ENCODE measurements around the gene PIR.

PIR gene

DNA sequence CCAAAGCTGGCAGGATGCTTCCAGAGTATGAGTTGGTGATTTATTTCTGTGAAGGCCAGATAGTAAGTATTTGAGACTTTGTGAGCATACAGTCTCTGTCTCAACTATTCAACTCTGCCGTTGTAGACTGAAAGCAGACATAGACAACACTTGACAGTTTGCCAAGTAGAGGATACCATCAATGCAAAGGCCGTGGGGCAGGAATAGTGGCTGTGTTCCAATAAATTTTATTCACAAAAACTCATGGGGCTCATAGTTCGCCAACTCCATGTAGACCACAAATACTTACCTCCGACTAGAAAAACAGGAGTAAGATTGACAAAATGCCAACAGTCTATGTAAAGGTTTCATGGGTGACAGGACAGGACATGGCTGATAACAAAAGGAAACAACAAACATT is 3.7 kb upstream of the PIR start:
- no peaks in the 10 kb centered on the region for H3K79me2 ChIP-seq (ENCODE audit: insufficient read depth, low read length)
- no peaks in the 10 kb centered on the region for H3K4me1 ChIP-seq (ENCODE audit: insufficient read depth, low read length)
- H3K4me2 ChIP-seq (ENCODE audit: insufficient read depth, low read length), result no peak overlapping the region
- H4K20me1 ChIP-seq (ENCODE audit: insufficient read depth, low read length), result no peaks in the 10 kb centered on the region
- ATAC-seq (ENCODE audit: insufficient read depth, low read depth), result no peak
- no peak for DNase-seq
- H3K27me3 ChIP-seq (ENCODE audit: insufficient read depth, low read length, poor library complexity), result no peaks in the 10 kb centered on the region
- no peak overlapping the region for H3K27ac ChIP-seq (ENCODE audit: low read length)
- H3K36me3 ChIP-seq (ENCODE audit: insufficient read depth, low read length), result no peaks in the 10 kb centered on the region
- H3K9me3 ChIP-seq (ENCODE audit: insufficient read depth, low read length, severe bottlenecking), result no peaks in the 10 kb centered on the region
- no peak for TF ChIP-seq EZH2 (IDR thresholded peaks at IDR 0.05; ENCODE audit: borderline replicate concordance, low read depth, low read length, severe bottlenecking)
- TF ChIP-seq, protein P1, sequence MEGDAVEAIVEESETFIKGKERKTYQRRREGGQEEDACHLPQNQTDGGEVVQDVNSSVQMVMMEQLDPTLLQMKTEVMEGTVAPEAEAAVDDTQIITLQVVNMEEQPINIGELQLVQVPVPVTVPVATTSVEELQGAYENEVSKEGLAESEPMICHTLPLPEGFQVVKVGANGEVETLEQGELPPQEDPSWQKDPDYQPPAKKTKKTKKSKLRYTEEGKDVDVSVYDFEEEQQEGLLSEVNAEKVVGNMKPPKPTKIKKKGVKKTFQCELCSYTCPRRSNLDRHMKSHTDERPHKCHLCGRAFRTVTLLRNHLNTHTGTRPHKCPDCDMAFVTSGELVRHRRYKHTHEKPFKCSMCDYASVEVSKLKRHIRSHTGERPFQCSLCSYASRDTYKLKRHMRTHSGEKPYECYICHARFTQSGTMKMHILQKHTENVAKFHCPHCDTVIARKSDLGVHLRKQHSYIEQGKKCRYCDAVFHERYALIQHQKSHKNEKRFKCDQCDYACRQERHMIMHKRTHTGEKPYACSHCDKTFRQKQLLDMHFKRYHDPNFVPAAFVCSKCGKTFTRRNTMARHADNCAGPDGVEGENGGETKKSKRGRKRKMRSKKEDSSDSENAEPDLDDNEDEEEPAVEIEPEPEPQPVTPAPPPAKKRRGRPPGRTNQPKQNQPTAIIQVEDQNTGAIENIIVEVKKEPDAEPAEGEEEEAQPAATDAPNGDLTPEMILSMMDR (IDR thresholded peaks at IDR 0.05; ENCODE audit: borderline replicate concordance, extremely low read depth, low read length, poor library complexity, severe bottlenecking), result no peak
- H3K9ac ChIP-seq (ENCODE audit: low read depth, low read length), result no peak overlapping the region
- H3K4me3 ChIP-seq (ENCODE audit: low read depth in 1 of 2, low read length in 2 of 2), result no peak overlapping the region
- H2AFZ ChIP-seq (ENCODE audit: low read depth, low read length), result no peak overlapping the region

DNA sequence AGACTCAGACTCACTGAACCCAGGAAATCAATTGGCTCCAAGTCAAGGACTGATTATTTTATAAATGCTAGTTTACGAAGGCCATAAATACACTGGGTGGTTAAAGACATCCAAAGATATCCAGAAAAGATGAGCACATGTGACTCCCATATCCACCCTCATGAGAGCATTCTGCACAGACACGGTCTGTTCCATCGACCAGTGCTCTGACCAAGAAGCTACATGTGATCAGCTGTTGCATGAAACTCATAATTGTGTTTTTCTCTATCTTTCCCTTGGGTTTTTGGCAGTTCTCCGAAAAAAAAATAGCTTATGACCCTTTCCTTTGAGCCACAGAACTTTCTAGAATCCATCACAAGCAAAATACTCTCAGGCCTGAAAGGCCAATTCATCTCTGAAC is 2.7 kb upstream of the PIR start:
- Histone ChIP-seq H2AFZ (ENCODE audit: low read depth, low read length) (no peak overlapping the region), H3K9ac (ENCODE audit: low read depth, low read length) (no peak overlapping the region), H3K4me1 (ENCODE audit: insufficient read depth, low read length) (no peaks in the 10 kb centered on the region), H3K27ac (ENCODE audit: low read length) (no peak overlapping the region), H3K9me3 (ENCODE audit: insufficient read depth, low read length, severe bottlenecking) (no peaks in the 10 kb centered on the region), H4K20me1 (ENCODE audit: insufficient read depth, low read length) (no peaks in the 10 kb centered on the region), H3K36me3 (ENCODE audit: insufficient read depth, low read length) (no peaks in the 10 kb centered on the region), H3K4me2 (ENCODE audit: insufficient read depth, low read length) (no peak overlapping the region), H3K4me3 (ENCODE audit: low read depth in 1 of 2, low read length in 2 of 2) (no peak overlapping the region), H3K27me3 (ENCODE audit: insufficient read depth, low read length, poor library complexity) (no peaks in the 10 kb centered on the region), H3K79me2 (ENCODE audit: insufficient read depth, low read length) (no peaks in the 10 kb centered on the region)
- TF ChIP-seq, protein P1 (IDR thresholded peaks at IDR 0.05; ENCODE audit: borderline replicate concordance, extremely low read depth, low read length, poor library complexity, severe bottlenecking), result no peak
- no peak for TF ChIP-seq EZH2 (IDR thresholded peaks at IDR 0.05; ENCODE audit: borderline replicate concordance, low read depth, low read length, severe bottlenecking)
- DNase-seq (no peak), ATAC-seq (ENCODE audit: insufficient read depth, low read depth) (no peak)

DNA sequence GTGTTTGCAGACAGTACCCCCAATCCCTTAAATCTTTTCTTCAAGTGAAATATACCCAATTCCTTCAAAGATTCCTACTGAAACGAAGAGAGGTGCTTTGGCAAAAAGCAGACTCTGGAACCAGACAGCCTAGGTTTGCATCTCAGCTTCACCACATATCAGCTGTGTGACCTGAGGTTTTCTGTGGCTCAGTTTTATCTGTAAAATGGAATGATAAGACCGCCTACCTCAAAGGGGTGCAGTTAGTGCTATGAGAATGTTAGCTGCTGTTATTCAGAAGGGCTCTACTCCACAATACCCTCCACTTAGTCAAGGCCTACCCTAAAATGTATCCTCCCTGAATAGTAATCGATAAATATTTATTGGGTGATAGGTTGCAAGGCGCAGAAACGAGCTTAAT is 664 bp downstream of the PIR start:
- no peak overlapping the region for H3K4me2 ChIP-seq (ENCODE audit: insufficient read depth, low read length)
- no peaks in the 10 kb centered on the region for H4K20me1 ChIP-seq (ENCODE audit: insufficient read depth, low read length)
- ATAC-seq (ENCODE audit: insufficient read depth, low read depth), result no peak
- H3K4me1 ChIP-seq (ENCODE audit: insufficient read depth, low read length), result no peaks in the 10 kb centered on the region
- H3K4me3 ChIP-seq (ENCODE audit: low read depth in 1 of 2, low read length in 2 of 2), result no peak overlapping the region
- no peaks in the 10 kb centered on the region for H3K9me3 ChIP-seq (ENCODE audit: insufficient read depth, low read length, severe bottlenecking)
- no peaks in the 10 kb centered on the region for H3K27me3 ChIP-seq (ENCODE audit: insufficient read depth, low read length, poor library complexity)
- H3K9ac ChIP-seq (ENCODE audit: low read depth, low read length), result no peak overlapping the region
- H3K36me3 ChIP-seq (ENCODE audit: insufficient read depth, low read length), result no peaks in the 10 kb centered on the region
- no peak for DNase-seq
- no peak overlapping the region for H2AFZ ChIP-seq (ENCODE audit: low read depth, low read length)
- TF ChIP-seq, protein P1 (IDR thresholded peaks at IDR 0.05; ENCODE audit: borderline replicate concordance, extremely low read depth, low read length, poor library complexity, severe bottlenecking), result no peak
- TF ChIP-seq EZH2 (IDR thresholded peaks at IDR 0.05; ENCODE audit: borderline replicate concordance, low read depth, low read length, severe bottlenecking), result no peak
- no peaks in the 10 kb centered on the region for H3K79me2 ChIP-seq (ENCODE audit: insufficient read depth, low read length)
- H3K27ac ChIP-seq (ENCODE audit: low read length), result no peak overlapping the region

DNA sequence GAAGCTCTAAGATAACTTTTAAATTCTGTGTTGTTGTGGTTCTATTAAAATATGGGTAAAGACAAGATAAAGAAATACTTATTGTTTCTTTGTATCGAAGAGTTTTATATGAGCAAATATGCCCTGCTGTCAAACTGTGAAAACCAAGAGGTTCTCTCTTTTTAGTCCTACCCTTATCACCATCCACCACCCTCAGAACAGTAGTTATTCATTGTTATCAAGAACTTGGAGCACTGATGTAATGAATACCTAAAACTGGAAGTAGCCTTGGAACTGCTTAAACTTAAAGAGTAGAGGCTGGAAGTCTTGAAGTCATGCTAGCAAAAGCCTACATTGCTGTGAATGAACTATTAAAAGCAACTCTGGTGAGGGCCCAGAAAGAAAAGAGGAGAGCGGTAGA is 9.2 kb downstream of the PIR start:
- ATAC-seq (ENCODE audit: insufficient read depth, low read depth), result no peak
- Histone ChIP-seq H3K36me3 (ENCODE audit: insufficient read depth, low read length) (no peaks in the 10 kb centered on the region), H3K27ac (ENCODE audit: low read length) (no peak overlapping the region)

More for the DNA sequence above, 9.2 kb downstream of the PIR start:
- H3K79me2 ChIP-seq (ENCODE audit: insufficient read depth, low read length), result no peaks in the 10 kb centered on the region
- H3K4me1 ChIP-seq (ENCODE audit: insufficient read depth, low read length), result no peaks in the 10 kb centered on the region
- TF ChIP-seq, protein P1 (IDR thresholded peaks at IDR 0.05; ENCODE audit: borderline replicate concordance, extremely low read depth, low read length, poor library complexity, severe bottlenecking), result no peak
- no peak for TF ChIP-seq EZH2 (IDR thresholded peaks at IDR 0.05; ENCODE audit: borderline replicate concordance, low read depth, low read length, severe bottlenecking)
- DNase-seq, result no peak
- H3K4me3 ChIP-seq (ENCODE audit: low read depth in 1 of 2, low read length in 2 of 2), result no peak overlapping the region
- H3K9me3 ChIP-seq (ENCODE audit: insufficient read depth, low read length, severe bottlenecking), result no peaks in the 10 kb centered on the region
- H3K27me3 ChIP-seq (ENCODE audit: insufficient read depth, low read length, poor library complexity), result no peaks in the 10 kb centered on the region
- H3K9ac ChIP-seq (ENCODE audit: low read depth, low read length), result no peak overlapping the region
- H3K4me2 ChIP-seq (ENCODE audit: insufficient read depth, low read length), result no peak overlapping the region
- H2AFZ ChIP-seq (ENCODE audit: low read depth, low read length), result no peak overlapping the region
- H4K20me1 ChIP-seq (ENCODE audit: insufficient read depth, low read length), result no peaks in the 10 kb centered on the region
